ENCODE results near the gene PIK3R5.
A peak's percentile ranks its signal among the peaks of the same experiment; 100 is the strongest.

Gene PIK3R5

GRCh38 chr17:9004132-9004960, 38.8 kb upstream of the PIK3R5 start:
- no peak overlapping the region for H3K4me3 ChIP-seq (ENCODE audit: low read depth, low read length)
- no peak for TF ChIP-seq CTCF (IDR thresholded peaks at IDR 0.05; ENCODE audit: low read depth, low read length)

- no peak for TF ChIP-seq CTCF (IDR thresholded peaks at IDR 0.05; ENCODE audit: low read depth, low read length)
- H3K4me3 ChIP-seq (ENCODE audit: low read depth, low read length), result no peak overlapping the region
Measured at GRCh38 chr17:9003355-9004131, 38.0 kb upstream of the PIK3R5 start.

GRCh38 chr17:9002606-9003354, 37.3 kb upstream of the PIK3R5 start:
- no peak for TF ChIP-seq CTCF (IDR thresholded peaks at IDR 0.05; ENCODE audit: low read depth, low read length)
- no peak overlapping the region for H3K4me3 ChIP-seq (ENCODE audit: low read depth, low read length)

- TF ChIP-seq CTCF (IDR thresholded peaks at IDR 0.05; ENCODE audit: low read depth, low read length), result no peak
- no peak overlapping the region for H3K4me3 ChIP-seq (ENCODE audit: low read depth, low read length)
Measured at GRCh38 chr17:9002227-9002605, 36.7 kb upstream of the PIK3R5 start.

GRCh38 chr17:9001559-9001958, 36.1 kb upstream of the PIK3R5 start:
- H3K4me3 ChIP-seq (ENCODE audit: low read depth, low read length), result no peak overlapping the region
- no peak for TF ChIP-seq CTCF (IDR thresholded peaks at IDR 0.05; ENCODE audit: low read depth, low read length)

GRCh38 chr17:8997994-8998628, 32.6 kb upstream of the PIK3R5 start:
- no peak overlapping the region for H3K4me3 ChIP-seq (ENCODE audit: low read depth, low read length)
- TF ChIP-seq CTCF (IDR thresholded peaks at IDR 0.05; ENCODE audit: low read depth, low read length), result peak; percentile 65

Data from WI38 (cell line).